Panc1 (cell line): Measurements from ENCODE around the gene USP9Y. TPM values are rescaled to one million over a fixed set of nuclear protein-coding genes. Genes with fewer than 3 reads are reported as not detected.

Experiments
- ATAC-seq: fragments of 200-7000 bp; cut with Tn5 transposase; 2 replicates; pipeline ENCODE4 v1.9.1; 2020; ENCODE audit warnings: mild to moderate bottlenecking, moderate library complexity
- BruUV-seq: library from RNA; stranded (reverse); fragments of 400-500 nt; replicated peaks from 2 replicates; lab custom pipeline; 2021; lab: Mats Ljungman, UMichigan
- CTCF ChIA-PET: fragments of 300-600 bp; sonication (Branson Sonifier 250); formaldehyde crosslinking; loops from one replicate; lab custom pipeline; 2022; ENCODE audit warnings: antibody characterized with exemption; lab: Charles Lee
- POLR2A ChIA-PET: fragments of 300-600 bp; sonication (Branson Sonifier 250); formaldehyde crosslinking; loops from one replicate; lab custom pipeline; 2022; ENCODE audit warnings: antibody characterized with exemption; lab: Charles Lee
- DNase-seq: peaks from one replicate; pipeline ENCODE4 v3.0.0-alpha.2; 2010; ENCODE audit warnings: low read depth, low spot score
- H3K27ac ChIP-seq: 2 replicates; pipeline ENCODE4 v1.5.1; 2011; ENCODE audit warnings: mild to moderate bottlenecking, low read length, inconsistent platforms
- H3K27me3 ChIP-seq: fragments of 200-500 bp; sonication (Bioruptor generic); 2 replicates; pipeline ENCODE4 v1.6.0; 2014; ENCODE audit warnings: low read length, inconsistent platforms; ENCODE audit not compliant: control insufficient read depth, insufficient read depth
- H3K36me3 ChIP-seq: fragments of 200-500 bp; sonication (Bioruptor generic); 2 replicates; pipeline ENCODE4 v1.5.1; 2014; ENCODE audit warnings: inconsistent platforms, mild to moderate bottlenecking, low read length, moderate library complexity; ENCODE audit not compliant: control insufficient read depth, insufficient read depth
- H3K4me1 ChIP-seq: 2 replicates; pipeline ENCODE4 v1.5.1; 2011; ENCODE audit warnings: inconsistent platforms, mild to moderate bottlenecking, low read length, moderate library complexity; ENCODE audit not compliant: control insufficient read depth, insufficient read depth
- H3K4me3 ChIP-seq, 2 experiments: 2 replicates each; pipeline ENCODE4 v1.5.1; 2011 to 2012; ENCODE audit warnings: low read depth in 2 of 2, low read length in 2 of 2, mild to moderate bottlenecking in 2 of 2, inconsistent platforms in 1 of 2, moderate library complexity in 1 of 2
- H3K9me3 ChIP-seq: fragments of 200-500 bp; sonication (Bioruptor generic); 2 replicates; pipeline ENCODE4 v1.5.1; 2014; ENCODE audit warnings: low read depth, mild to moderate bottlenecking, inconsistent platforms, low read length, moderate library complexity; ENCODE audit not compliant: control insufficient read depth, insufficient read depth
- CTCF ChIP-seq: fragments of 450-650 bp; IDR thresholded peaks from 2 replicates; pipeline ENCODE4 v1.5.1; 2017; ENCODE audit warnings: mild to moderate bottlenecking
- POLR2AphosphoS5 ChIP-seq: IDR thresholded peaks from 2 replicates; pipeline ENCODE4 v1.6.1; 2012; ENCODE audit warnings: mild to moderate bottlenecking, low read depth, low read length, moderate library complexity
- REST ChIP-seq, 2 experiments: IDR thresholded peaks; 2 replicates each; pipeline ENCODE4 v1.6.1; 2011 to 2012; ENCODE audit warnings: low read depth in 2 of 2, control low read depth in 1 of 2, low read length in 1 of 2, mild to moderate bottlenecking in 1 of 2, moderate library complexity in 1 of 2; ENCODE audit not compliant: insufficient read depth in 1 of 2
- SIN3A ChIP-seq: IDR thresholded peaks from 2 replicates; pipeline ENCODE4 v1.6.1; 2012; ENCODE audit warnings: low read depth, mild to moderate bottlenecking, low read length, moderate library complexity, borderline replicate concordance; ENCODE audit not compliant: insufficient read depth
- TCF7L2 ChIP-seq: IDR thresholded peaks from 2 replicates; pipeline ENCODE4 v1.6.1; 2011; ENCODE audit warnings: mild to moderate bottlenecking, low read depth, low read length, inconsistent platforms
- in situ Hi-C: cut with HindIII; loops from 2 replicates; pipeline ENCODE4 v1.10.0; 2016; ENCODE audit warnings: low sequenced_read_pairs, low pct_unique_long_range_greater_than_20kb
- intact Hi-C: fragments of 100-400 bp; cut with micrococcal nuclease; formaldehyde crosslinking; loops from one replicate; pipeline ENCODE4 v1.10.0; 2022; ENCODE audit not compliant: unreplicated experiment
- total RNA-seq: library from RNA; stranded (reverse); gene quantifications from one replicate; pipeline ENCODE4 v1.2.1, GENCODE V29; 2021; ENCODE audit not compliant: unreplicated experiment

USP9Y gene
- total RNA-seq, 1 experiment from 2014 or later = 0.05 TPM

GRCh38 chrY:12793999-12794398 lies 93.0 kb downstream of the USP9Y start:
- in situ Hi-C loops = no loop called here
- ChIA-PET CTCF (no interaction called here), POLR2A (no interaction called here)
- intact Hi-C loops = no loop called here
- TF ChIP-seq REST (IDR thresholded peaks at IDR 0.05; ENCODE audit: insufficient read depth in 1 of 2, low read depth in 2 of 2, low read length in 1 of 2) = no peak
- no peak for TF ChIP-seq TCF7L2
- TF ChIP-seq CTCF = no peak
- TF ChIP-seq POLR2AphosphoS5 = no peak
- no peak for TF ChIP-seq SIN3A
- no TSS peak for BruUV-seq
- DNase-seq (no peak), ATAC-seq (no peak)
- Histone ChIP-seq H3K9me3 (no peaks in the 10 kb centered on the region), H3K4me3 (no peak overlapping the region), H3K27ac (no peak overlapping the region), H3K36me3 (no peaks in the 10 kb centered on the region), H3K27me3 (no peaks in the 10 kb centered on the region), H3K4me1 (no peaks in the 10 kb centered on the region)

- ChIA-PET POLR2A (no interaction called here), CTCF (no interaction called here)
- intact Hi-C loops = no loop called here
- no peaks in the 10 kb centered on the region for H3K36me3 ChIP-seq
- no TSS peak for BruUV-seq
- H3K27me3 ChIP-seq = no peaks in the 10 kb centered on the region
- no peak overlapping the region for H3K27ac ChIP-seq
- no peaks in the 10 kb centered on the region for H3K9me3 ChIP-seq
- no peak overlapping the region for H3K4me3 ChIP-seq
- DNase-seq (no peak), ATAC-seq (no peak)
- TF ChIP-seq CTCF (no peak), REST (IDR thresholded peaks at IDR 0.05; ENCODE audit: insufficient read depth in 1 of 2, low read depth in 2 of 2, low read length in 1 of 2) (no peak), POLR2AphosphoS5 (no peak), SIN3A (no peak), TCF7L2 (no peak)
- H3K4me1 ChIP-seq = no peaks in the 10 kb centered on the region
- in situ Hi-C loops = no loop called here
Observed at GRCh38 chrY:12808046-12808445, 107.0 kb downstream of the USP9Y start.
